Kidney epithelial cell (primary cell): Measurements from ENCODE around the gene AATK. TPM values are rescaled to one million over a fixed set of nuclear protein-coding genes. Genes with fewer than 3 reads are reported as not detected.

Source experiments
- DNase-seq: peaks from one replicate; pipeline ENCODE4 v3.0.0-alpha.2; 2010; ENCODE audit warnings: low read depth
- H3K27me3 ChIP-seq: 2 replicates; pipeline ENCODE4 v1.6.0; 2011; ENCODE audit warnings: low read length; ENCODE audit not compliant: control insufficient read depth, insufficient read depth
- H3K36me3 ChIP-seq: 2 replicates; pipeline ENCODE4 v1.5.1; 2011; ENCODE audit warnings: low read length; ENCODE audit not compliant: control insufficient read depth, insufficient read depth
- H3K4me3 ChIP-seq: 2 replicates; pipeline ENCODE4 v1.5.1; 2011; ENCODE audit warnings: low read depth, mild to moderate bottlenecking, control low read depth, low read length
- total RNA-seq: library from RNA; depleted of rRNA; stranded (reverse); fragments of >200 nt; gene quantifications from 2 replicates; pipeline ENCODE4 v1.2.3, GENCODE V29; 2015
- TF ChIP-seq, protein P1 (sequence below): IDR thresholded peaks from 2 replicates; pipeline ENCODE4 v1.5.1; 2011; ENCODE audit warnings: mild to moderate bottlenecking, moderate library complexity, low read length, control low read depth, inconsistent platforms; ENCODE audit not compliant: insufficient read depth, poor library complexity, severe bottlenecking

The AATK gene
- total RNA-seq, 1 donor from 2014 or later, result 0.33 TPM

- TF ChIP-seq, protein P1, sequence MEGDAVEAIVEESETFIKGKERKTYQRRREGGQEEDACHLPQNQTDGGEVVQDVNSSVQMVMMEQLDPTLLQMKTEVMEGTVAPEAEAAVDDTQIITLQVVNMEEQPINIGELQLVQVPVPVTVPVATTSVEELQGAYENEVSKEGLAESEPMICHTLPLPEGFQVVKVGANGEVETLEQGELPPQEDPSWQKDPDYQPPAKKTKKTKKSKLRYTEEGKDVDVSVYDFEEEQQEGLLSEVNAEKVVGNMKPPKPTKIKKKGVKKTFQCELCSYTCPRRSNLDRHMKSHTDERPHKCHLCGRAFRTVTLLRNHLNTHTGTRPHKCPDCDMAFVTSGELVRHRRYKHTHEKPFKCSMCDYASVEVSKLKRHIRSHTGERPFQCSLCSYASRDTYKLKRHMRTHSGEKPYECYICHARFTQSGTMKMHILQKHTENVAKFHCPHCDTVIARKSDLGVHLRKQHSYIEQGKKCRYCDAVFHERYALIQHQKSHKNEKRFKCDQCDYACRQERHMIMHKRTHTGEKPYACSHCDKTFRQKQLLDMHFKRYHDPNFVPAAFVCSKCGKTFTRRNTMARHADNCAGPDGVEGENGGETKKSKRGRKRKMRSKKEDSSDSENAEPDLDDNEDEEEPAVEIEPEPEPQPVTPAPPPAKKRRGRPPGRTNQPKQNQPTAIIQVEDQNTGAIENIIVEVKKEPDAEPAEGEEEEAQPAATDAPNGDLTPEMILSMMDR, result no peak
- DNase-seq, result no peak
- Histone ChIP-seq H3K36me3 (no peaks in the 10 kb centered on the region), H3K4me3 (no peak overlapping the region), H3K27me3 (no peaks in the 10 kb centered on the region)
Measured at GRCh38 chr17:81110488-81111040, 55.5 kb downstream of the AATK start.

GRCh38 chr17:81109957-81110356 lies 56.1 kb downstream of the AATK start:
- Histone ChIP-seq H3K4me3 (no peak overlapping the region), H3K27me3 (no peaks in the 10 kb centered on the region), H3K36me3 (no peaks in the 10 kb centered on the region)
- TF ChIP-seq, protein P1, result no peak
- DNase-seq, result no peak

DNA sequence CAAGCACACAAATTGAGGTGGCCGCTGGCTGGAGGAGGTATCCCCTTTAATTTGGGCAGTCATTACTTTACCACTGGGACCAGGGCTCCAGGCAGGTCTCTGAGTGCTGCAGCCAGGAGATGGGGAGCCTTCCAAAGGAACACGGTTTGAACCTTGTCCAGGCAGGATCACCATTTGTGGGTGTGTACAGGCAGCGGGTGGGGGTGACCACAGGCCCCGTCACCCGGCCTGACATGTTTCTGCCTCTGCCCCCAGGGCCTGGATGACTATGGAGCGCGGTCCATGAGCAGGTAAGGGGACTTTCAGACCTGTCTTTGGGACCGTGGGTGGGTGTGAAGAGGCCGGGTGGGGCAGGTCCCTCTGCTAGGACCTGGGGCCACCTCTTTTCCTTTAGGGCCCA lies 57.8 kb downstream of the AATK start:
- Histone ChIP-seq H3K36me3 (no peaks in the 10 kb centered on the region), H3K4me3 (no peak overlapping the region), H3K27me3 (no peaks in the 10 kb centered on the region)
- TF ChIP-seq, protein P1, result no peak
- no peak for DNase-seq

DNA sequence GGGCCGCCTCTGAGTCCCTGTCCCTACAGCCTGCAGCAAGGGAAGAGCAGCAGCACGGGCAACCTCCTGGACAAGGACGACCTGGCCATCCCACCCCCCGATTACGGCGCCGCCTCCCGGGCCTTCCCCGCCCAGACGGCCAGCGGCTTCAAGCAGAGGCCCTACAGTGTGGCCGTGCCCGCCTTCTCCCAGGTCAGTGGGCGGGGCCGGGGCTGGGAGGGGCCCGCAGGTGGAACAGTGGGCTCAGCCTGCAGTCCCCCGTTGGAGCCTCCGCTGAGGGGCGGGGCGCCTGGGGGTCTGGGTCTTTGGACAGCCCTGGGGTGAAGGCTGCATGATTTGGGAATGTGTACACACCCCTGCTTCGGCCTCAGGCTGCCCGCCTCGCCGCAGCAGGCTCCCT lies 59.3 kb downstream of the AATK start:
- no peak for DNase-seq
- TF ChIP-seq, protein P1, result no peak
- Histone ChIP-seq H3K4me3 (no peak overlapping the region), H3K36me3 (no peaks in the 10 kb centered on the region), H3K27me3 (no peaks in the 10 kb centered on the region)

- Histone ChIP-seq H3K36me3 (no peaks in the 10 kb centered on the region), H3K27me3 (no peaks in the 10 kb centered on the region), H3K4me3 (no peak overlapping the region)
- TF ChIP-seq, protein P1, result no peak
- DNase-seq, result no peak
Measured at GRCh38 chr17:81103379-81103778, 62.6 kb downstream of the AATK start.

DNA sequence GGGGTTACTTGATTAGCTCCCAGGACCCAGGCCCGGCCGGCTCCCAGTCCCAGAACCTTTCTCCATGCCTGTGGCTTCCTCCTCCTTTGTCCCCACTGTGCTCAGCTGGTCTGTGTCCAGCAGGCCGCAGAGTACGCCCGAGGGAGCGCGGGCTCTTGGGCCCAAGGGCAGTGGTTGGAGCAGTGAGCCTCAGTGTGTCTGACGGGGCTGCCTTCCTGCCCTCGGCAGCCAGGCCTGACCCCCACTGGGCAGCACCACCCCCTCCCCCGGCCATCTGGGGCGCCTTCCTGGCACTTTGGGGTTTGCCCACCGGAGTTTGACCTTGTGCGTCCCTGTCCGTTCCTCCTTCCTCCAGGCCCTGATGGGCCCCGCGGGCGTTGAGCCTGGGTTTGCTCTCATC lies 63.2 kb downstream of the AATK start:
- H3K36me3 ChIP-seq, result no peaks in the 10 kb centered on the region
- H3K27me3 ChIP-seq, result no peaks in the 10 kb centered on the region
- TF ChIP-seq, protein P1, result no peak
- no peak overlapping the region for H3K4me3 ChIP-seq
- no peak for DNase-seq
